HG03442 (cell line): Measurements from ENCODE around the gene NOX5.
"Not testable (repeated sequence)": the region's sequence is repeated elsewhere in the genome, so short reads cannot be mapped to it uniquely, and the experiment has no call there.

Experiments
- ATAC-seq: cut with Tn5 transposase; IDR thresholded peaks from one replicate; pipeline ENCODE4 v1.9.1; 2021; ENCODE audit warnings: mild to moderate bottlenecking, moderate library complexity; ENCODE audit not compliant: unreplicated experiment

Gene NOX5

GRCh38 chr15:69046781-69047180, 32.3 kb downstream of the NOX5 start:
- ATAC-seq: no peak

GRCh38 chr15:69049976-69050375, 35.5 kb downstream of the NOX5 start:
- no peak for ATAC-seq

GRCh38 chr15:69055251-69055650, 40.8 kb downstream of the NOX5 start:
- ATAC-seq: no peak

- ATAC-seq: no peak
Measured at GRCh38 chr15:69056365-69056764, 41.9 kb downstream of the NOX5 start.

- ATAC-seq: no peak
Measured at GRCh38 chr15:69058830-69059556, 44.5 kb downstream of the NOX5 start.

GRCh38 chr15:69059557-69059943, 45.1 kb downstream of the NOX5 start:
- no peak for ATAC-seq

- ATAC-seq: no peak
Measured at GRCh38 chr15:69060041-69060481, 45.6 kb downstream of the NOX5 start.

- ATAC-seq: no peak
Measured at GRCh38 chr15:69060744-69061143, 46.2 kb downstream of the NOX5 start.

- no peak for ATAC-seq
Measured at GRCh38 chr15:69061414-69061842, 46.9 kb downstream of the NOX5 start.

- ATAC-seq: no peak
Measured at GRCh38 chr15:69064649-69065048, 50.2 kb downstream of the NOX5 start.

- ATAC-seq: no peak
Measured at GRCh38 chr15:69066007-69066995, 51.8 kb downstream of the NOX5 start.

- no peak for ATAC-seq
Measured at GRCh38 chr15:69067296-69067695, 52.8 kb downstream of the NOX5 start.

- ATAC-seq: no peak
Measured at GRCh38 chr15:69068157-69068556, 53.7 kb downstream of the NOX5 start.

GRCh38 chr15:69069290-69069689, 54.8 kb downstream of the NOX5 start:
- not testable (repeated sequence) for ATAC-seq

GRCh38 chr15:69069996-69070395, 55.5 kb downstream of the NOX5 start:
- no peak for ATAC-seq

- ATAC-seq: no peak
Measured at GRCh38 chr15:69070396-69070795, 55.9 kb downstream of the NOX5 start.

GRCh38 chr15:69071260-69071659, 56.8 kb downstream of the NOX5 start:
- no peak for ATAC-seq

GRCh38 chr15:69072906-69073305, 58.4 kb downstream of the NOX5 start:
- ATAC-seq: no peak

- ATAC-seq: no peak
Measured at GRCh38 chr15:69074001-69074842, 59.7 kb downstream of the NOX5 start.

GRCh38 chr15:69074843-69075224, 60.3 kb downstream of the NOX5 start:
- ATAC-seq: no peak

GRCh38 chr15:69075440-69075839, 60.9 kb downstream of the NOX5 start:
- no peak for ATAC-seq
